NT2/D1 (cell line): ENCODE measurements around the gene OXNAD1.

Experiments
- SUZ12 ChIP-seq: IDR thresholded peaks from 2 replicates; pipeline ENCODE4 v1.6.1; 2011; ENCODE audit not compliant: insufficient read length, insufficient read depth; ENCODE audit errors: extremely low read depth
- ZNF274 ChIP-seq: IDR thresholded peaks from 2 replicates; pipeline ENCODE4 v1.6.1; 2011; ENCODE audit warnings: mild to moderate bottlenecking, low read depth, low read length

DNA sequence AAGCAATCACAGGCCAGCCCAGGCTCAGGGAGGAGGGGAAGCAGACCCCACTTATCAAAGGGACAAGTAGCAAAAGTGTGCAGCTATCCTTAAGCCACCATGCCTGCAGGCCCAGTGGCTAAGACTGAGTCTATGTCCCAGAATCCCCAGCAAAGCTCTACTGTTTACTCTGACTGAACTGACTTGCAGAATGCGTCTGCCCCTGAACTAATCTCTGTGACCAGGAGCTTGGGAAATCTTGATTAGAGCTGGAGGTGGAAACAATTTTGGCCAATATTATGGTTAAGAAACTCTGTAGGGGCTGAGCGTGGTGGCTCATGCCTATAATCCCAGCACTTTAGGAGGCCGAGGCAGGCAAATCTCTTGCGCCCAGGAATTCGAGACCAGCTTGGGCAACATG lies 22.8 kb upstream of the OXNAD1 start:
- no peak for TF ChIP-seq ZNF274
- no peak for TF ChIP-seq SUZ12
